ENCODE data around the gene M1AP.

M1AP gene

DNA sequence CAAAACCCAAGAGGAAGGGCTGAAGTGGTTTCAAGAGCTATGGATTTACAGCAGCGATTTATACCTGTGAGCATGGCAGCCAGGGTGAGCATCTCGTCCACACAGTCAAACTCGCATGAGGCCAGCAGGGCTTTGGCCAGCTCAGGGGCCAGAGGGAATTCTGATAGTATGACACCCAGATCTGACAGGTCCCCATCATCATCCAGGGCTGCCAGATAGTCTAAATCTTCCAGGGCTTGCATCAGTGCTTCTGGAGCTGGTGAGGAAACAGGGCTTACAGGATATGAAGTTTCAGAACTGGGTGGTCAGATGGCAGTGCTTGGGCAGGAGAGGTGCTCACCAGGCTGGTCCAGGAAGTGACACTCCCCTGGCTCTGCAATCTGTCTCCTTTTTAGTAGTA is 125.6 kb downstream of the M1AP start:
- no peak for TF ChIP-seq FOXP2 (optimal IDR thresholded peaks at IDR 0.05; ENCODE audit: control extremely low read depth, extremely low read length, insufficient read depth)
- no peak for TF ChIP-seq EZH2 (IDR thresholded peaks at IDR 0.05)
- TF ChIP-seq POLR2AphosphoS5 (IDR thresholded peaks at IDR 0.05; ENCODE audit: borderline replicate concordance, low read depth, low read length): no peak
- Histone ChIP-seq H3K36me3 (ENCODE audit: insufficient read depth, low read length) (peaks cover 19% of the 10 kb centered on the region), H3K9me3 (ENCODE audit: low read depth, low read length) (no peaks in the 10 kb centered on the region), H3K27ac (no peak overlapping the region), H3K4me3 (no peak overlapping the region), H3K9ac (ENCODE audit: insufficient read length) (no peak overlapping the region)
- DNase-seq (ENCODE audit: low read depth, low spot score): no peak

DNA sequence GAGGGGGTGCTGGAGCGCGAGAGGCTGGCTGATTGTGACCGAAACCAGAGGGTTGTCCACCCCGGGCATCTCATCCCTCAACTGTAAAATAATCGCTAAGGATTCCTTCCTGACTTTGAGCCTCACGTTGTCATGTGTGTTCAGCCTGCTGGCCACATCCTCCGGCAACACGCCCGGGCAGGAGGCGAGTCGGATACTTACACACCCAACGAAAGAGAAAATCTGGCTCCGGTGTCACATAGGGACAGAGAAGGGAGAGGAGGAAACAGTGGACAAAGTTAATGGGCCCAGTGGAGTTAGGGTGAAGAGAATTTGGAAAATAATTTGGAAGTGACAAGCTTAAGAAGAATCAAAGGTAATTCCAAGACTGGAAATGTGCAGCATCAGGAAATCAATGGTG is 131.5 kb downstream of the M1AP start:
- H3K27ac ChIP-seq: no peak overlapping the region
- H3K9ac ChIP-seq (ENCODE audit: insufficient read length): no peak overlapping the region
- TF ChIP-seq FOXP2 (optimal IDR thresholded peaks at IDR 0.05; ENCODE audit: control extremely low read depth, extremely low read length, insufficient read depth) (no peak), EZH2 (IDR thresholded peaks at IDR 0.05) (no peak), POLR2AphosphoS5 (IDR thresholded peaks at IDR 0.05; ENCODE audit: borderline replicate concordance, low read depth, low read length) (no peak)
- H3K4me3 ChIP-seq: no peak overlapping the region
- no peaks in the 10 kb centered on the region for H3K36me3 ChIP-seq (ENCODE audit: insufficient read depth, low read length)
- DNase-seq (ENCODE audit: low read depth, low spot score): no peak
- H3K9me3 ChIP-seq (ENCODE audit: low read depth, low read length): no peaks in the 10 kb centered on the region

DNA sequence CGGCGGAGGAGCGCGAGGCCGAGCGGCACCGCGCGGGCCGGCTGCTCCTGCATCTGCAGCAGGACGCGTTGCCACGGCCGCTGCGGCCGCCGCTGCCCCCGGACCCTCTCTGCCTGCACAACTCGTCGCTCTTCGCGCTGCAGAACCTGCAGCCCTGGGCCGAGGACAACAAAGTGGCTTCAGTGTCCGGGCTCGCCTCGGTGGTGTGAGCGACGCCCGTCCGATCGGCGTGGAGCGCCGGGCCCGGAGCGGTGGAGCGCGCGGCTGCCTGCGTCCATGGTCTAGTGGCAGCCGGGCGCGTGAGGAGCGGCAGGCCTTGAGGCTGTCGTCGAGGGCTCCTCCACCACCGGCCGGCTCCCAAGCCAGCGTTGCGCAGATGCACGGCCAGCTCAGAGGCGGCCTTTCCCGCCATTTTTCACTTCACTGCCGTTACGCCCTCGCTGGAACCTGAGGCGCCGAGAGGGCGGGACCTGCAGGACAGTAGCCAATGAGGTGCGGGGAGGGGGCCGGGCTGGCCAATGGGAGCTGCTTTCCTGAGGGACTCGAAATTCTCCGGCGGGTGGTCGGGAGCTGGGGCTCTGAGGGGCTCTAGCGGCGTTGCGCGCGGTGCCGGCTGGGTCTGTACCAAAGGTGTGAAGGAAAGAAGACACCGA is 132.0 kb downstream of the M1AP start:
- Histone ChIP-seq H3K4me3 (no peak overlapping the region), H3K9ac (ENCODE audit: insufficient read length) (no peak overlapping the region), H3K9me3 (ENCODE audit: low read depth, low read length) (no peaks in the 10 kb centered on the region), H3K27ac (no peak overlapping the region), H3K36me3 (ENCODE audit: insufficient read depth, low read length) (no peaks in the 10 kb centered on the region)
- TF ChIP-seq POLR2AphosphoS5 (IDR thresholded peaks at IDR 0.05; ENCODE audit: borderline replicate concordance, low read depth, low read length) (no peak), FOXP2 (optimal IDR thresholded peaks at IDR 0.05; ENCODE audit: control extremely low read depth, extremely low read length, insufficient read depth) (no peak), EZH2 (IDR thresholded peaks at IDR 0.05) (no peak)
- DNase-seq (ENCODE audit: low read depth, low spot score): no peak

DNA sequence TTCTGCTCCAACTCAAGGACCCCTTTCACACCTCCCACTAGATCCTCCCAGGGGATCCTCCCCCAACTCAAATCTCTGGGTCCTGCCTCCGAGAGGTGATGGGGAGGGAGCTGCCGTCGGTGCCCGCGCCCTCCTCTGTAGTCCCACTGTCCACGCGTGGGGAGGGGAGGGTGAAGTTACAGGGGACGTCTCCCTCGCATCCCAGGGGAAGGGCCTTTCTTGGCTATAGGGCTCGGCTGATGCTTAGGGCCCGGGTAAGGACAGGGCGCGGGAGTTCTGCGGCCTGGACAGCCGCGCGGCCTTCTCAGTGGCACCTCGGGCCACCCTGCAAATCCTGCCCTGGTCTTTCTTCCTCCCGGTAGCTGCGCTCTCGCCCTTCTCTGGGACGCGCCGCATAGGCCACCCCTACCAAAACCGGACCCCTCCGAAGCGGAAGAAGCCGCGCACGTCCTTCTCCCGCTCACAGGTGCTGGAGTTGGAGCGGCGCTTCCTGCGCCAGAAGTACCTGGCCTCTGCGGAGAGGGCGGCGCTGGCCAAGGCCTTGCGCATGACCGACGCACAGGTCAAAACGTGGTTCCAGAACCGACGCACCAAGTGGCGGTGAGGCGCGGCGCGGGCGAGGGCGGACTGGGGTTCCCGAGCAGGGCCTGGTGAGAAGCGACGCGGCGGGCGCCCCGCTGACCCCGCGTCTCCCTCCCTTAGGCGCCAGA is 132.7 kb downstream of the M1AP start:
- no peak for DNase-seq (ENCODE audit: low read depth, low spot score)
- no peak overlapping the region for H3K27ac ChIP-seq
- H3K9me3 ChIP-seq (ENCODE audit: low read depth, low read length): no peaks in the 10 kb centered on the region
- no peak overlapping the region for H3K9ac ChIP-seq (ENCODE audit: insufficient read length)
- no peak overlapping the region for H3K4me3 ChIP-seq
- TF ChIP-seq FOXP2 (optimal IDR thresholded peaks at IDR 0.05; ENCODE audit: control extremely low read depth, extremely low read length, insufficient read depth) (no peak), POLR2AphosphoS5 (IDR thresholded peaks at IDR 0.05; ENCODE audit: borderline replicate concordance, low read depth, low read length) (no peak), EZH2 (IDR thresholded peaks at IDR 0.05) (no peak)
- H3K36me3 ChIP-seq (ENCODE audit: insufficient read depth, low read length): no peaks in the 10 kb centered on the region

DNA sequence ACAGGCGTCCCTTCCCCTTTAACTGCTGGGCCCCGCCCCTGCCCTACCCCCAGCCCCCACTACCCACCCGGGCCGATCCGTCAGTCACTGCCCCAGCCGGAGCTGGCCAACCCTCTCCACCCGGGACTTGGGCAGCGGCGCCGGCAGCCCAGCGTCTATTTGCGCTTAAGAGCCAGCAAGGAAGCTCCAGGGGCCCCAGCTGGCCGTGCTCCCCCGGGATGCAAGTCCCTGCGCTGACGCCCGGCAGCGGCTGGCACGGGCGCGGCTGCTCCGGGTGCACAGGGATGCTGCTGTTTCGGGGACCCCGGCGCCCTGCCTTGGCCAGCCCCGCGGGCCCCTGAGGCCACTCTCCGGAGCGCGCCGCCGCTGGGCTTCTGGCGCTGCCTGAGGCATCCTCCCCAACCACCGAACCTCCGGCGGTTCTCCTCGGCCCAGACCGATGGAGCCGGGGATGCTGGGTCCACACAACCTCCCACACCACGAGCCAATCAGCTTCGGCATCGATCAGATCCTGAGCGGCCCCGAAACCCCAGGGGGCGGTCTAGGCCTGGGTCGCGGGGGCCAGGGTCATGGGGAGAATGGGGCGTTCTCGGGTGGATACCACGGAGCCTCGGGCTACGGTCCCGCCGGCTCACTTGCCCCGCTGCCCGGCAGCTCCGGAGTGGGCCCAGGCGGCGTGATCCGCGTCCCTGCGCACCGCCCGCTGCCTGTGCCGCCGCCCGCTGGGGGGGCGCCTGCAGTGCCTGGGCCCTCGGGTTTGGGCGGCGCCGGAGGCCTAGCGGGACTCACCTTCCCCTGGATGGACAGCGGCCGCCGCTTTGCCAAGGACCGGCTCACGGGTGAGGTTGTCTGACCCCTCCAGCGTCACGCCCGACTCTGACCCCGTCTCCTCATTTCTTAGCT is 133.5 kb downstream of the M1AP start, which contains the start of gene TLX2:
Gene TLX2 (plus strand): TSS at position 83 of the 903 bp plus-strand sequence. CDS start 357 bp downstream, at position 440.
- H3K9ac ChIP-seq (ENCODE audit: insufficient read length): no peak within 1 kb of the TSS
- no peak for TF ChIP-seq POLR2AphosphoS5 (IDR thresholded peaks at IDR 0.05; ENCODE audit: borderline replicate concordance, low read depth, low read length)
- TF ChIP-seq FOXP2 (optimal IDR thresholded peaks at IDR 0.05; ENCODE audit: control extremely low read depth, extremely low read length, insufficient read depth): no peak
- TF ChIP-seq EZH2 (IDR thresholded peaks at IDR 0.05): no peak
- H3K27ac ChIP-seq: no peak within 1 kb of the TSS
- H3K4me3 ChIP-seq: peak within 1 kb of the TSS; percentile 55
- no peak for DNase-seq (ENCODE audit: low read depth, low spot score)
- H3K36me3 ChIP-seq (ENCODE audit: insufficient read depth, low read length): no peaks in the 10 kb centered on the region
- H3K9me3 ChIP-seq (ENCODE audit: low read depth, low read length): no peaks in the 10 kb centered on the region

DNA sequence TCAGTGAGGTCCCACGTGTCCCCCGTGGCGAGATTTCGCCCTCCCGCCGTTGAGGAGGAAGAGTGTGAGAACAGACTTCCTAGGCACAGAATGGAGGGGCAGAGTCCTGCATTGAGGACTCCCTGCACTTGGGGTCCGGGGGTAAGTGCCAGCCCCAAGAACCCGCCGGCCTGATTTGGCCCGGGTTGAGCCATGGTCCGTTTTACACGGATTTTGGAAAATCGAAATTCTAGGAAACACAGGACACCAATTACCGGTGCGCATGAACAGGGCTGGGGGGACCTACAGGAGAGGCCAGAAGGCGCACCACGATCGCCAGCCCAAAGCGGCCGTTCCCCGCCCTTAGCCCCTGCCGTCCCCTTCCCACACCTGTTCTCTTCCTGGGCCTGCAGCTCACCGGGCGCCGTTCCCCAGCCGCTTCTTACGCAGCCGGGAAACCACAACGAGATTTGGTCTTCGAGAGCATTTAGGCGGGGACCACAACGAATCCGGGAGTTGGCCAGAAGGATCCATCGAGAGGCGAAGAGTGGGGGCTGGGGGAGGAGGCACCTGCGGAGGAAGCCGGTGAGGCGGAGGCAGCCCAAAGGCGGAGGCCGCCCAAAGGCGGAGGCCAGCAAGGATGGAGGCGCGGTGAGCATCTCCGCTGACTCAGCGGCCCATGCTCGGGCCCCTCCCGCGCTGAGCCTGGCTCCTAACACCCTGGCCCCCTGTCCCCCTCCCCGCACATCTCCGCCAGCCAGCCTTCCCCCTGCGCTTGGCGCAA is 134.3 kb downstream of the M1AP start:
- Histone ChIP-seq H3K27ac (no peak overlapping the region), H3K36me3 (ENCODE audit: insufficient read depth, low read length) (no peaks in the 10 kb centered on the region), H3K9me3 (ENCODE audit: low read depth, low read length) (no peaks in the 10 kb centered on the region), H3K9ac (ENCODE audit: insufficient read length) (no peak overlapping the region), H3K4me3 (peak overlapping the region; percentile 55)
- TF ChIP-seq FOXP2 (optimal IDR thresholded peaks at IDR 0.05; ENCODE audit: control extremely low read depth, extremely low read length, insufficient read depth): no peak
- no peak for TF ChIP-seq POLR2AphosphoS5 (IDR thresholded peaks at IDR 0.05; ENCODE audit: borderline replicate concordance, low read depth, low read length)
- TF ChIP-seq EZH2 (IDR thresholded peaks at IDR 0.05): no peak
- no peak for DNase-seq (ENCODE audit: low read depth, low spot score)

DNA sequence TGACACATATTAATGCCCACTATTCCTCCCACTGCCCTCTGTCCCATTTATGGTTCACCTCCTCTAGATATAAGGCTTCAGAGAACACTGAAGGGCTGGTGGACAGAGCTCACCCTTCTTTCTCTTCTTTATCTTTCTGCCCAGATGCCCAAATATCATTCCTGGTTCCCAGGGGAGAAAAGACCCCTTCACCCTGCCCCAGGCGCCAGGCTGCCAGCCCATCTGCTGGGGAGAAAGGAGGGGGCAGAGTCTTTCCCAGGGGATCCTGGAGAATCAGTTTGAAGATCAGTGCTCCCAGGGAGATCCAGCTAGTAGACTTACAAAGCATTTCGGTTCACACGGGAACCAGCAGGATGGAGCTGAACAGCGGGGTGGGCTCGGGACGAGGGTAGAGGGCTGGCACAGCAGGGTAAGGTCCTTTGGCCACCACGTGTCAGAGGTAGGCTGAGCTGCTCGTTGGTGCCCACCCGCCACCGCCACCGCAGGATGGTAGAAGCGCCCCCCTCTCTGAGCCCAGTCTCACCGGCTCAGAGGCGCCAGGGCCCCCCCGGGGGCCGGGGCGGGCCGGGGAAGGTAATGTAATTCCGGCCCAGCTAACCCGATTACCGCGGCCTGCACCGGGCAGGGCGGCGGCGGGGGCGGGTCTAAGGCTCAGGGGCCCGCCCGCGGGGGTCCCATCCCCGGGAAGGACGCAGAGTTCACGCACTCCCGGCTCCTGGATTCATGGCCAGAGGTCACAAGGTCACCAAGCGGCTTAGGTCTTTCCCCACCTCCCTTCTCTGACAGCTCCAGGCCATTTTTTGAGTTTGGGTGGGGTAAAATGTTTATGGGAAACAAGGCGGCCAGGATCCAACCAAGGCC is 135.2 kb downstream of the M1AP start:
- no peak for DNase-seq (ENCODE audit: low read depth, low spot score)
- Histone ChIP-seq H3K4me3 (no peak overlapping the region), H3K36me3 (ENCODE audit: insufficient read depth, low read length) (no peaks in the 10 kb centered on the region), H3K27ac (no peak overlapping the region), H3K9ac (ENCODE audit: insufficient read length) (no peak overlapping the region), H3K9me3 (ENCODE audit: low read depth, low read length) (no peaks in the 10 kb centered on the region)
- TF ChIP-seq EZH2 (IDR thresholded peaks at IDR 0.05) (no peak), POLR2AphosphoS5 (IDR thresholded peaks at IDR 0.05; ENCODE audit: borderline replicate concordance, low read depth, low read length) (no peak), FOXP2 (optimal IDR thresholded peaks at IDR 0.05; ENCODE audit: control extremely low read depth, extremely low read length, insufficient read depth) (no peak)
